ENCODE measurements around the gene NAP1L5.

DNA sequence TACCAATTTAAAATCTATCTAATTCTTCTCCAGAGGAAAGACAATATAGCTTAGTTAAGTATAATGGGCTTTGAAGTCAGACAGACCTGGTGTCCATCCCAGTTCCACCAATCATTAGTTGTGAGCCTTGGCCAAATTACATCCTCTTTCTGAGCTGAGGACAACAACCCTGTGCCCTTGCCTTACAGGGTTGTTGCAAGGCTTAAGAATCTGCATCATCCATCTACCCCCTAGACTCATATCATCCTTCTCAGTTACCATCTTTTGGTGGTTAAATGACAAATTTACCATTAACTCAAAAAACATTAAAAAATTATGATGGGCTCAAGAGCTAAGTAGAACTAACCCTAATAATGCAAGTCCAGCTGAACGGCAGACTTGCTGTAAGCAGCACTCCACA is 51.6 kb downstream of the NAP1L5 start:
- TF ChIP-seq POLR2A (IDR thresholded peaks at IDR 0.05) = no peak
- TF ChIP-seq, protein P1, sequence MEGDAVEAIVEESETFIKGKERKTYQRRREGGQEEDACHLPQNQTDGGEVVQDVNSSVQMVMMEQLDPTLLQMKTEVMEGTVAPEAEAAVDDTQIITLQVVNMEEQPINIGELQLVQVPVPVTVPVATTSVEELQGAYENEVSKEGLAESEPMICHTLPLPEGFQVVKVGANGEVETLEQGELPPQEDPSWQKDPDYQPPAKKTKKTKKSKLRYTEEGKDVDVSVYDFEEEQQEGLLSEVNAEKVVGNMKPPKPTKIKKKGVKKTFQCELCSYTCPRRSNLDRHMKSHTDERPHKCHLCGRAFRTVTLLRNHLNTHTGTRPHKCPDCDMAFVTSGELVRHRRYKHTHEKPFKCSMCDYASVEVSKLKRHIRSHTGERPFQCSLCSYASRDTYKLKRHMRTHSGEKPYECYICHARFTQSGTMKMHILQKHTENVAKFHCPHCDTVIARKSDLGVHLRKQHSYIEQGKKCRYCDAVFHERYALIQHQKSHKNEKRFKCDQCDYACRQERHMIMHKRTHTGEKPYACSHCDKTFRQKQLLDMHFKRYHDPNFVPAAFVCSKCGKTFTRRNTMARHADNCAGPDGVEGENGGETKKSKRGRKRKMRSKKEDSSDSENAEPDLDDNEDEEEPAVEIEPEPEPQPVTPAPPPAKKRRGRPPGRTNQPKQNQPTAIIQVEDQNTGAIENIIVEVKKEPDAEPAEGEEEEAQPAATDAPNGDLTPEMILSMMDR (IDR thresholded peaks at IDR 0.05) = no peak

All from lower leg skin (tissue), 3 donors.